ENCODE results near the gene ALX4. TPM values are rescaled to one million over a fixed set of nuclear protein-coding genes. Genes with fewer than 3 reads are reported as not detected.

Gene ALX4
- total and polyA plus RNA-seq, 2 of the 8 experiments (the other 6 are each of a cell fraction or from before 2014, with no cell fraction given), result not detected

DNA sequence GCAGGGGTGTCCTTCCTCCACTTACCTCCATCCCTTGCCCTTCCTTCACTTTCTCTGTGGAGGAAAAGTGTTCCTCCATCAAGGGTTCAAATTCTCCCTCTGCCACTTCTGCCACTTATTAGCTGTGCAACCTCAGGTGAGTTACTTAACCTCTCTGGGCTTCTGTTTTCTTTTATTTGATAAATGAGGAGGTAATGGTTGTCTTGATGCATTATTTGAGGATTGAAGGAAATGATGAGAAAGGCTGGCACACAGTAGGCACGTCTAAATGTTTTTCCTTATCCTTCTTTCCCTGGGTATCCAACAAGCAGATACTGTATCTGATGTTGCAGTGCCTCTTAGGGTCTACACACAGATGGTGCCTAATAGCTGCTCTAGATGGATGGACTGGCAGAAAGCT lies 14.3 kb upstream of the ALX4 start (continued):
- TF ChIP-seq RAD21 (IDR thresholded peaks at IDR 0.05 in 1 of 2, conservative IDR thresholded peaks at IDR 0.05 in 1 of 2; ENCODE audit: low read depth in 2 of 2, low read length in 2 of 2) (no peak), SUZ12 (IDR thresholded peaks at IDR 0.05; ENCODE audit: low read length) (no peak), GABPA (IDR thresholded peaks at IDR 0.05; ENCODE audit: borderline replicate concordance, insufficient read depth, low read length) (no peak)
- TF ChIP-seq, protein P1, sequence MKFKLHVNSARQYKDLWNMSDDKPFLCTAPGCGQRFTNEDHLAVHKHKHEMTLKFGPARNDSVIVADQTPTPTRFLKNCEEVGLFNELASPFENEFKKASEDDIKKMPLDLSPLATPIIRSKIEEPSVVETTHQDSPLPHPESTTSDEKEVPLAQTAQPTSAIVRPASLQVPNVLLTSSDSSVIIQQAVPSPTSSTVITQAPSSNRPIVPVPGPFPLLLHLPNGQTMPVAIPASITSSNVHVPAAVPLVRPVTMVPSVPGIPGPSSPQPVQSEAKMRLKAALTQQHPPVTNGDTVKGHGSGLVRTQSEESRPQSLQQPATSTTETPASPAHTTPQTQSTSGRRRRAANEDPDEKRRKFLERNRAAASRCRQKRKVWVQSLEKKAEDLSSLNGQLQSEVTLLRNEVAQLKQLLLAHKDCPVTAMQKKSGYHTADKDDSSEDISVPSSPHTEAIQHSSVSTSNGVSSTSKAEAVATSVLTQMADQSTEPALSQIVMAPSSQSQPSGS (IDR thresholded peaks at IDR 0.05; ENCODE audit: low read length), result no peak
